Measurements from ENCODE around the gene BIRC7.

BIRC7 gene

GRCh38 chr20:63268671-63269439 is 33.1 kb downstream of the BIRC7 start:
- DNase-seq = no peak

GRCh38 chr20:63269724-63270123 is 34.0 kb downstream of the BIRC7 start:
- no peak for DNase-seq

GRCh38 chr20:63270606-63271325 is 35.1 kb downstream of the BIRC7 start:
- no peak for DNase-seq

GRCh38 chr20:63272105-63273058 is 36.7 kb downstream of the BIRC7 start, which contains the start of gene ARFGAP1:
Gene ARFGAP1 (plus strand): TSS chr20:63272813. CDS start chr20:63275581, 2,768 bp downstream.
- DNase-seq = peak; percentile 75 to 92 (median 85)

GRCh38 chr20:63273059-63273579 is 37.4 kb downstream of the BIRC7 start:
- no peak for DNase-seq

GRCh38 chr20:63273635-63274380 is 38.1 kb downstream of the BIRC7 start:
- no peak for DNase-seq

- DNase-seq = no peak
These were observed 38.9 kb downstream of the BIRC7 start for GRCh38 chr20:63274381-63275228.

- DNase-seq = no peak
These were observed 40.1 kb downstream of the BIRC7 start for GRCh38 chr20:63275825-63276224.

GRCh38 chr20:63276956-63277355 is 41.3 kb downstream of the BIRC7 start:
- DNase-seq = no peak

- no peak for DNase-seq
These were observed 42.0 kb downstream of the BIRC7 start for GRCh38 chr20:63277466-63278272.

- no peak for DNase-seq
These were observed 43.0 kb downstream of the BIRC7 start for GRCh38 chr20:63278661-63279060.

- no peak for DNase-seq
These were observed 44.2 kb downstream of the BIRC7 start for GRCh38 chr20:63279931-63280330.

- DNase-seq = no peak
These were observed 44.7 kb downstream of the BIRC7 start for GRCh38 chr20:63280371-63280770.

- DNase-seq = no peak
These were observed 45.3 kb downstream of the BIRC7 start for GRCh38 chr20:63280929-63281545.

- no peak for DNase-seq
These were observed 46.3 kb downstream of the BIRC7 start for GRCh38 chr20:63281742-63282665.

GRCh38 chr20:63282946-63283345 is 47.2 kb downstream of the BIRC7 start:
- DNase-seq = no peak

GRCh38 chr20:63283397-63284082 is 47.8 kb downstream of the BIRC7 start:
- peak in 1 of 5 experiments; percentile 17 for DNase-seq

GRCh38 chr20:63284083-63284440 is 48.4 kb downstream of the BIRC7 start:
- peak in 1 of 5 experiments; percentile 59 for DNase-seq

Data from T-helper 2 cell (primary cell).